NOMO-1 (cell line): Measurements from ENCODE around the gene BCAN.

ENCODE experiments used
- DNase-seq, 2 experiments: peaks; one replicate each; lab custom pipeline; 2025; ENCODE audit not compliant: unreplicated experiment in 2 of 2; lab: John Stamatoyannopoulos, UW

BCAN gene

DNA sequence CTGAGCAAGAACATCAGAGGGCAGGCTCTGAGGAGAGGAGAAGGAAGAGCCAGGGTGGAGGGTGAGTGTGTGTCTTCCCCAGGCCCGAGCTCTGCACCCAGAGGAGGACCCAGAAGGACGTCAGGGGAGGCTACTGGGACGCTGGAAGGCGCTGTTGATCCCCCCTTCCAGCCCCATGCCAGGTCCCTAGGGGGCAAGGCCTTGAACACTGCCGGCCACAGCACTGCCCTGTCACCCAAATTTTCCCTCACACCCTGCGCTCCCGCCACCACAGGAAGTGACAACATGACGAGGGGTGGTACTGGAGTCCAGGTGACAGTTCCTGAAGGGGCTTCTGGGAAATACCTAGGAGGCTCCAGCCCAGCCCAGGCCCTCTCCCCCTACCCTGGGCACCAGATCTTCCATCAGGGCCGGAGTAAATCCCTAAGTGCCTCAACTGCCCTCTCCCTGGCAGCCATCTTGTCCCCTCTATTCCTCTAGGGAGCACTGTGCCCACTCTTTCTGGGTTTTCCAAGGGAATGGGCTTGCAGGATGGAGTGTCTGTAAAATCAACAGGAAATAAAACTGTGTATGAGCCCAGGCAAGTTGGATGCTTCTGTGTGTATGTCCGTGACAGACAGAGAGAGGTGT lies 17.1 kb downstream of the BCAN start:
- no peak for DNase-seq

DNA sequence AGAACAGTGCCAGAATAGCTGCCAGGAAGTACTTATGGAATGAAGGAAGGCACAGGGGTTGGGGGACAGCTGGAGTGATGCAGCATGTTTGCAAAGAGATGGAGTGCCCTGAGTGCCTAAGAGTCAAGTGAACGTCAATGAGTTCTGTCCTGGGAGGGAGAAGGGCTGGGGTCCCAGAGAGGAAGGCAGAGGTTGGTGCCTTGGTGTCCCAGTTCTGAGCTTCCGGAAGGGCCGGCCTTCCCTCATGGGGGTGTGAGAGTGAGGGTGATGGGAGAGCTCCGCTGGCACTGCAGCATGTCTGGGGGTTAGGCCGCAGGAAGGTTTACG lies 17.7 kb downstream of the BCAN start:
- no peak for DNase-seq

DNA sequence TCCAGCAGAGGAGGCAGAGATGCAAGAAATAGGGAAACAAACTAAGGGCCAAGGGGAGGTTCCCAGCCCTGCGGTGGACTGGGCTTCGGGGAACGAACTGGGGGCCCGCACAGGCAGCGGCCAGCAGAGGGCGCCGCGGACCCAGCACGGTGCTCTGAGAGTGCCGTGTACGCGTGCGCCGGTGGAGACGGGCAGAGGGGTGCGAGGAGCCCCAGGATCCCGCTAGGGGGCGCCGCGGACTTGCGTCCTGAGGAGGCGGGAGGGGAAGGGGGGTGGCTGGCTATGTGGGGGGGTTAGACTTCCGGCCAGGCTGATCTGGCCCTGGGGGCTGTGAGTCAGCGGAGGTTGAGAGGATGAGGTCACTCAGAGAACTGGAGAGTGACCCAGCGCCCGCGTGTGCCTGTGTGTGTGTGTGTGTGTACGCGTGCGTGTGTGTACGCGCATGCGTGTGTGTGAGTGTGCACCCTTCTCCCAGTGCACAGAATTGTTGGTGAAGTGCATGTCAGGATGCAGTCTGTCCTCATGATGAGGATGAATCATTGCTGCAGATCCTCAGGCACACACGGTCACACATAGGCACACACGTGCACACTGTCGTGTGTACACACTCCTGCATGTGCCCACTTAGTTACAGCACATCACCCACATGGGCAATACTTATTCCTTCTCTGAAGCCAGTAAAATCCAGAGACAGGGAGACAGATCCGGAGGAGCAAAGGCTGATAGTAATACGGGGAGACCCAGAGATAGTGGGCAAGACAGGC lies 18.3 kb downstream of the BCAN start:
- peak; percentile 93 to 96 for DNase-seq

DNA sequence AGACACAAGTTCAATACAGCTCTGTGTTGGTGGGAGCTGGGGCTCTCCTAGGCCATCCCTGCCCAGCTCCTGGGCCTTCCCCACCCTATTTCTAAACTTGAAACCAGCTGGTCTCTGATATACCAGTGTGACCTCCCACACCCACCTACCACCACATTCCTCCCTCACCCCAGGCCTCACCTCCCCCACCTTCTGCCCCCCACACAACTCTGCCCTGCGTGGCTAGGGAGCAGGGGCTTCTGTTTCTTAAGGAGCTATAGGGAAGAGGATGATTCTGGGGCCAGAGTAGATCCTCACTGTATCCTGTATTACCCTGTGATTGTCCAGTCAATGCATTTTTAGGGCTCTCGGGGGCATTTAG lies 18.8 kb downstream of the BCAN start:
- no peak for DNase-seq

DNA sequence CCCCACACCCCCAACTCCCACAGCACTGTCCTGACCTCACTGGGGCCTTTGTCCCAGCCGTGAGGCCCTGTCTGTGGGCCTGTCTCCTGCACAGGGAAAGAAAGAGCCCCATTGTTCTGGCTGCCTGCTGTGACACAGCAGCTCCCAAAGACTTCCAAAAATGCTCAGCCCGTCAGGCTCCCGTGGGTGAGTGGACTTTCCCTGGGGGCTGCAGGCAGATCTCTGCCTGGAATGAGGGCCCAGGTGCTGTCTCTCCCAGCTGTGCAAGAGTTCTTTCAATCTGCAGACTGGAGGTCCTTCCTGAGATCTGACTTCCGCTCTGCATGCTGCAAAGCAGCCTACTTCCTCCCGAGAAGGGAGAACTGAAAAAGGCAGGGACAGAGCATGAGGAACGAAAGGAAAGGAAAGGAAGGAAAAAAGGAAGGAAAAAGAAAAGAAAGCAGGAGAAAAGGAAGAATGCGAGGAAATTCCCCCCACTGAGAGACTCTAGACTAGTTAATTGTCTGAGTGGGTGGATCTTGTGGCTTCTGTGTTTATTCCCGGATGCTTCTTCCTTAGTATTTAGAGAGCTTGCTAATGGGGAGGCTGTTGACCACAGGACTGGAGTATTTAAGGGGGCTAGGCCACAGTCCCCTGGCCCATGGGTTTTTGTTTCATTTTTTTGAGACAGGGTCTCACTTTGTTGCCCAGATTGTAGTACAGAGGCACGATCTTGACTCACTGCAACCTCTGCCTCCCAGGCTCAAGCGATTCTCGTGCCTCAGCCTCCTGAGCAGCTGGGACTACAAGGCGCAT lies 20.3 kb downstream of the BCAN start:
- DNase-seq: peak in 1 of 2 experiments; percentile 16

DNA sequence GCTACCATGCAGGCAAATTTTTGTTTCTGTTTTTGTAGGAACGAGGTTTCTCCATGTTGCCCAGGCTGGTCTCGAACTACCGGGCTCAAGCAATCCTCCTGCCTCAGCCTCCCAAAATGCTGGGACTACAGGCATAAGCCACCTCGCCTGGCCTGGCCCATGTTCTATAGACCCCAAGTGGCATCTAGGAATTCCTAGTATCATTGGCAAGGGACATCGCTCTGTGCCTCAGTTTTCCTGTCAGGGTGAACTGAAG lies 20.8 kb downstream of the BCAN start:
- DNase-seq: no peak

DNA sequence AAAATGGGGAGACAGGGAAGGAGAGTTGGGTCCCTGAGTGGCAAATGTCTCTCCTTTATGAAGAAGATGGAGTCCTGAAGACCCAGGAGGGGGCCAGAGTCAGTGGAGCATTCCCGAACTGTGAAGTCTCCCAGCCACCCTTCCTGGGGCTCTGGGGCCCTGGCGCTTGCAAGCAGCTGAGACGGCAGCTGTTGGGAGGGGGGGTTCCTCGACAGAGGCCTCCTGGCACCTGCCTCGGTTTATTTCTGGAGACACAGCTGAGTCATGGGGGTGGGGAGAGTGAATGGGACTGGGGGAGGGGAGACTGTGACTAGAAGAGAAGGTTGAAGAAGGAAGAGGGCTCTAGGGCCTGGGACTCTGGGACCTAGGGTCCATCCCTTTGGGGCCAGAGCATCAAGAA lies 21.3 kb downstream of the BCAN start:
- no peak for DNase-seq

DNA sequence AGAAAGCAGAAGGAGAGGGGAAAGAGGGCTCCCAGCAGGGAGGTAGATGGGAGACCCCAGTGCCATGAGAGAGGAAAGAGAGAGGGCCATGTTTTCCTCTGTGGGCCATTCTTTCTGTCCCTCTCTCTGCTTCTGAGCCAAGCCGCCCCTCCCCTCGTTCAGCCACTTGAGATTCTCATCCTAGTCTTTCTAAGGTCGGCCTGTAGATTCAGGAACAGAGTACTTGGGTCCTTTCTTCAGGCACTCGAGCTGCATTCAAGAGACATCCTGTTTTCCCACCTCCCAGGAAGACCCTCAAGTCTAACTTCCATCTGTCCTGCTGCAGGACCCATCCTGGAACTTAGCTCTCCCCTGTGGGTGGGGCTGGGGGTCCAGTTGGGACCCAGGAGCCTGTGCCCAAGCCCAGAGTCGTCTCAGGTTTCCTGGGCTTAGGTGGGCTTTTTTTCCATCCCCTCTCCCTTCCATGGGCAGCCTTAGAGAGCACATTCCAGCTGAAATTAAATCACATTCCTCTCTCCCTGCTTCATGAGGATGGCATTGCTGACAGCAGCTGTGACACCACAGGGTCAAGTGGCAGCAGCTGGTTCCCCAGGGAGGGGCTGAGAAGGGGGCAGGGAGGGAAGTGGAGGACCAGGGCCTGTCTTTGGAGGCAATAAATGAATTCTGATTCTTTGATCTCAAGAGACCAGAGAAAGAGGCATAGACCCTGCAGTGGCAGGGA lies 22.3 kb downstream of the BCAN start:
- no peak for DNase-seq

DNA sequence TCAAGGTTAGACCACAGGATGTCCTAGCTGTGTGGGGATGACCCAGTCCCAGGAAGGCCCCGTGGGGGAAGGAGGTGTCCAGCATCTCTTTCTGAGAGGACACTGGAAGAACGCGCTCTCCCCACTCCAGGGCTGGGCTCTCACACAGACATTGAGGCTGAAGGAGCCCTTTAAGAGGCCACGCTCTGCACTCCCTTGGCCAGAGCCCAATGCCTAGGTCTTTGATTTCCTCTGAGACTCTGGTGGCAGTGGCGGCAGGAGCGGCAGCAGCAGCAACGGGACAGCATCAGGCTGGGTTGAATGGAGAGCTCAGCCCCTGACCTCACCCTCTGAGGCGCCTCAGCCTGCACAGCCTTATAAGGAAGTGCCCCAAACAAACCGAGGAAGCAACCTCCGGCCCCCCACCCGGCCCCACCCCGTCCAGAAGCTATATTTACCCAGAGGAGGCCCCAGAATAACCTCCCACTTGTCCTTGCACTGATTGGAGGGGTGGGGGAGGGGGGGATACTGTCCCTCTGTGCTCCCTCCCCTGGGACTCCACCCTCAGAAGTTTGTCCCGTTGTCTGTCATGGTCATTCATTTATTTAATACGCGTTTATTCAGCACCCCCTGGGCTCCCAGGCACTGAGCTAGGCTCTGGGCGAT lies 23.0 kb downstream of the BCAN start:
- peak; percentile 55 to 72 for DNase-seq

DNA sequence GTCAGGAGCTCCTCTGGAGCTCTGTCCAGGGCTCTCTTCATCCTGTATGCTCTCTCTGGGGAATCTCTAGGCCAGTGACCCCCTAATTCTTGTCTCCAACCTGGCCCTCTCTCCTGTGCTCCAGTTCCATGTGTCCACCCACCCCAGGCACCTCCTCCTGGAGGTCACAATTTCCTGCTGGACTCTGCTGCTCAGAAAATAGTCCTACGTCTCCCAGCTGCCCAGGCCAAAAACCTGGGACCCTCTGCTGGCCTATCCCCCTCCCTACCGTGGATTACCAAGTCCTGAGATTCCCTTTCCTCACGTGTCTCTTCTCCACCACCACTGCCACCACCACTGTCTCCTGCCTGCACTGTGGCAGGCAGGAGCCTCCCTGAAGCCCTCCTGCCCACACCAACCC lies 23.6 kb downstream of the BCAN start:
- no peak for DNase-seq

DNA sequence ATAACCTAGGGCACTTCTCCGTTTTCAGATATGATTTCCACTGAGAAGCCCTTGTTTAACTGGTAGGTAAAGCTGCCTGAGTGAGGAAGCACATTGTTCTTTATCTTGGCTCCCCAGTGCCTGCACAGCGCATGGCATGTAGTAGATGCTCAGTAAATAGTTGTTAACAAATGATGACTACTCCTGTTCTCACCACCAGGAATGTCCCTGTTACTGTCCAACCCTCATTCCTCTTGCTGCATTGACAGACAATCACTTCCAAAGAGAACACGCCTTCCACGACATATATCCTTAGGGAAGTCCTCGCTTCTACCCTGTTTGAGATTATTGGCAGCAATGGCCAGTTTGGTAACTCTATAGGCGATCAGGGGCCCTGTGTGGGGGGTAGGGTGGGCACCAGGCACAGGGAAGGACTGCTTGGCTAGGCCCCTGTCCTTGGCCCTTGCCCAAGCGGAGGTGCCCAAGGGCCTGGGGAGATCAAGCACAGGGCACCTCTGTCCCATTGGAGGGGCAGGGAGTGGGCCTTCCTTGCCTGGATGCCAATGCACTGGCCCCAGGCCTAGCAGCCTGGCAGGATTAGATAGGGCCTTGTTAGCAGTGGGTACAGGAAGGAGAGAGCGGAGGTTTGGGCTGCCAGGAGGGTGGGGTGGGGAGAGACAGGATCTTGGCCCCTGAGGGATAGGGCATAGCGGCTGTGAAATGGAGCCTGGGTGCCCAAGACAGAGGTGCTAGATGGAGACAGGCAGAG lies 25.1 kb downstream of the BCAN start:
- no peak for DNase-seq

DNA sequence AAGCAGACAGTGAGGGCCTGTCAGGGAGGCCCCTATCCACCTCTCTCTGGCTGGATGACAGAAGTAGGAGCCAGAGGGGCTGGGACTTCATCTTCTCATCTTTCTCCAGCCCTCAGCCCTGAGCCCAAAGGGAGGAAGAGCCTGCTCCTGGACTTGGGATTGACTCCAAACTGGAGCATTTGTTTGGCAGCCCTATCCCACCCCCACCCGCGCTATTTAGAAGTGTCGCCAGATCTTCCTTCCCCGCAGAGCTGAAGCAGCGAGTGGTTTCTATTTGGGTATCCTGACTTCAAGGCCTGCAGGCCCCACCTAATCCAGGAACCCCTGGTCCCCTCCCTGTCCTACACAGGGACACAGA lies 25.7 kb downstream of the BCAN start:
- DNase-seq: no peak

DNA sequence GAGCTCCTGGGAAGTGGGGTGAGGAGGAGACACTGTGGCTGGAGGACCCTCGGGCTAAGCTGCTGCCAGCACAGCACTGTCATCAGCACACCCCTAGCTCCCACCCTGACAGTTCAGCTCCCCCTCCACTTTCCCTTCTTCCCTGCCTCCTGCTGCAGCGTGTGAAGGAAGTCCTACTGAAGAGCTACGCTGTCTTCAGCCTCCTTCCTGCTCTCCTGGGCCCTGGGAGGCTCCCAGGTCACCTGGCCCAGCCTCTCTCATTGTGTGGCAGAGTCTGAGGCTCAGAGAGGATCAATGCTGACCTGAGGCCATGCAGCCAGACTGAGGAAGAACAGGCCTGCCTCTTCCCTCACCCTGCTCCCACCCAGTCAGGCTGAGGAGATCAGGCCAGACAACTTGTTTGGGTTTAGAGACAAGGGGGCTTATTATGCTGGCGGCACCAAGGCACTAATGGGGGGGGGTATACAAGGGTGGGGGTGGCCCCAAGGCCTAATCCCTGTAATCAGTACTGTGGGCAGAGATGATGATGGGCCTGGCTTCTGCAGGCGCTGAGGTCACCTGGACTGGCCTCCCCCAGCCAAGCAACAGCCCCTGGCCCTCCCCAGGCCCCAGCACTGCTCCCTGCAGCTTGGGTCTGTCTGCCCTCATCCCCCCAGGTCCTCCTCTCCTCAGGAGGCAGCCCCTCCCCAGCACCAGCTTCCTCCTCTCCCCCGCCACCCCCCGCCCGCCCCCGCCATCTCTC lies 26.2 kb downstream of the BCAN start:
- no peak for DNase-seq

DNA sequence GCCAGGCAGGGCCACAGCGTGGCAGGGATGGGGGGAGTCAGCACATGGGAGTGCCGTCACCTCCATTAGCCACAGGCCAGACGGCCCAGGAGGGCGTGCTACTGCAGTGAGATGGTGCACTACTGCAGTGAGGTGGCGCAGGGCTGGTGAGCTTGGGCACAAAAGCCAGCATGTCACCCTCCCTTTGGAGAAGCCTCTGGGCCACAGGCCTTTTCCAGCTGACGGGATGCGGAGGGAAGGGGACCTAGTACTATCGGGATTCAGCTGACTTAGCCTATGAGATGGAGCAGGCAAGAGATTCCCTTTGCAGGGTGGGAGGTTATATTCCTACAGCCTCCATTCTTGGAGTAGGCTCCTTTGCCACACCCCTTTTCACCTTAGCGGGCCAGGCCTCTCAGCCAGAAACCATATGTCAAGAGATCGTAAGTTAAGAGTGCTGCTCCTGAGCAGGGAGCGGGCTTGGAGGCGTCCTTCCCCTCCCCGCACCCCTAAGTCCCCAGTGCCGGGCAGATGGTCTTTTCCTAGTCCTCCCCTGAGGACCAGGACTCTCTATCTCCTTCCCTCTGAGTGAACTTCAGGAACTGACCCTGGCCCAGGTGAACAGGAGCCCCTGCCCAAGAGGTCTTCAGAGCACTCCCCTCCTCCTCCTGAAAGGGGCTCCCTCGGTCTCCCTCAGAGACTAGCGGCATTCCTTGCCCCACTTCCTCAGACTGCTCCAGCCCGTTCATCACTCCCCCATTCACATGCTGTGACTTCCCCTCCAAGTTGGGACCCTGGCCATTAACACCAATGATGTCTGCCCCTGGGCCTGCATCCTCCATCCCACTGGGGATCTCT lies 27.1 kb downstream of the BCAN start:
- no peak for DNase-seq

DNA sequence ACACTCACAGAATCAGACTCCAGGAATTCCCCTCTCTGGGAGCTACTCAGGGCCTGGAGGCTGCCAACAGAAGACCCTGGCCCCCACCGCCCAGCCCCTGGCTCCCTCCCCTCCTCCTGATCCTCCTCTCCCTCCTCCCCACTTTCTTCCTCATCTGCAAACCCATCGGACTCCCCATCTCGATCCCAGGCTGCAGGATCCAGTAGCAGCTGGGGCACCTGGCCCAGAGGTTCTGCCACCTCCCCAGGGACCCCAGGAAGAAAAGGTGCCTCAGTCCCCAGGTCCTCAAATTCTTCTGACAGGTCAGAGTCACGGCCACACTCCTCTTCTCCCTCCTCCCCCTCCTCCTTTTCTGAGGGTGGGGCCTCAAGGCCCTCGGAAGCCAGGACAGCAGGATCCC lies 27.9 kb downstream of the BCAN start:
- DNase-seq: no peak

DNA sequence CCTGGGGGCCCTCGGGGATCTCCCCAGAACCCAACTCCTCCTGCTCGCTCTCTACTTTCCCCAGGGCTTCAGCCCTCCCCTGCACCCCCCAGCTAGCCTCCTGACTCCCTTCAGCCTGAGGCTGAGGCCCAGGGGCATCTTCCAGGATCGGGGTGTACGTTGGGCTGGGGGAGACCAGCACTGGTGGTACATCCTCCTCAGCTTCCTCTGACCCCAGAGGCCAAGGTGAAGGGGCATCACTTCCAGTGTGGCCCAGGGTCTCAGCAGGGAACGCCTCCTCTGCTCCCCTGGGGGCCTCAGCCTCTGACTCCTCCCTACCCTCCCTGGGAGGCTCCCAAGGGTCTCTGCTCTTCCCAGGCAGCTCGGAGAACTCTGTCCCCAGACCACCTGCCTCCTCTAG lies 28.4 kb downstream of the BCAN start:
- no peak for DNase-seq

DNA sequence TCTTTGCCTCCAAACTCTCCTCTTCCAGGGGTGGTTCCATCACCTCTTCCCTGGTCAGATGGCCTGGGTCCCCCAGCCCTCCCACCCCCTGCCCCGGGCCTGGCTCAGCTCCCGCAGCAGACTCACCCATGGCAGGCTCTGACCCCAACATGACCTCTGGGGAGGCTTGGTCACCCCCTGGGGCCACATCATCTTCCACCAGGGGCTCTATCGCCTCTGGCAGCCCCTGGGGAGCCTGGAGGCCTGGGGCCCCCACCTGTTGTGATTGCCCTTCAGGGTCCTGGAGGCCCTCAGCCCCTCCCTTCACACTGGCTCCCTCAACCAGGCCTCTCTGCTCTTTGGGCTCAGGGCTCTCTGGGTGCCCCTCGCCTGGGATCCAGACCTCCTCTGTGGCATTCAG lies 28.9 kb downstream of the BCAN start:
- no peak for DNase-seq

DNA sequence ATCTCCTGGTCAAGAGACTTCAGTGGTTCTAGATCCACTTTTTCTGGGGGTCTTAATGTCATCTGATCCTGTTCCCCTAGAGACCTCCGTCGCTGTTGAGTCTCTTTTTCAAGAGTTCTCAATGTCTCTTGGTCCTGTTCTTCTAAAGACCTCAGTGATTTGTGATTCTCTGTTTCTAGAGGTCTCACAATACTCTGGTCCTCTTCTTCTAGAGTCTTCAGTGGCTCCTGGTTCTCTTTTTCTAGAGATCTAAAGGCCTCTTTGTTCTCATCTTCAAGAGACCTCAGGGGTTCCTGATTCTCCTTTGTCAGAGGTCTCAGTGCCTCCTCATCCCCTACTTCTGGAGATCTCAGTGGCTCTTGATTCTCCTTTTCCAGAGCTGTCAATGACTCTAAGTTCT lies 29.9 kb downstream of the BCAN start:
- no peak for DNase-seq
